ENCODE measurements around the gene ASB2.

ASB2 gene

DNA sequence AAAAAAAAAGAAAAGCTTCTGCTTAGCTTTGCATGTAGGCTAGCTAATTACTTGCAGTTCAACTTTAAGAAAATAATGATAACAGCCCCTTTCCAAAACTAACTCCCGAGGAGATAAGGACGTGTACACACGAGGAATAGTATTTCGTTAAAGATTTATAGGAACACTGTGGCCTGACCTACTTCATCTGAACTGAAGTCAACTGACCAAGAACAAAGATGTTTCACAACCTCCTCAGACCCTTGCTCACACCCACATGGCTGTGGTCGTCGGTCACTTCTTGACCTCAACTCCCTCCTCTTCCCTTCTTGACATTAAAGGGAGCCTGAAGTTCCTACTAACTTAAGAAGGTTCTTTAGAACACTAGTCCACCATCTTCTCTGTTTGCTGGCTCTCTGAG, 74.6 kb downstream of the ASB2 start:
- no peak for DNase-seq

DNA sequence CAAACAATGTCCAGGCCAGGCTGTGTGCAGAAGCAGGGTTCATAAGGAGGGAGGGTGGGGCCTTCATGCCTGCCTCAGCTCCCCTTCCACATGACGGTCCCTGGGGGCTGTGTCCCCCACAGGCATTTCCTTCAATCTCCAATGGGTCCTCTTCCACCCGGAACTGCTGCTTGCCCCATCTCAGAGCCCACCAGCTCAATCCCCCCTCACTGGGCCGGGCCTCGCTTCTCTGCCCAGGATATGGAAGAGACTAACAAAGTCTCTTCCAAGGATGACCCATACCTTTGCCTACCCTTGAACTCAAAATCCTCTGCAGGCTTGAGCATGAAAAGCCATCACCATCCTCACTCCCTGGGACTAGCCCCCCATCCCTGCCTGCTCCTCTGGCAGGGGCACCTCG, 77.6 kb downstream of the ASB2 start:
- DNase-seq, result no peak

DNA sequence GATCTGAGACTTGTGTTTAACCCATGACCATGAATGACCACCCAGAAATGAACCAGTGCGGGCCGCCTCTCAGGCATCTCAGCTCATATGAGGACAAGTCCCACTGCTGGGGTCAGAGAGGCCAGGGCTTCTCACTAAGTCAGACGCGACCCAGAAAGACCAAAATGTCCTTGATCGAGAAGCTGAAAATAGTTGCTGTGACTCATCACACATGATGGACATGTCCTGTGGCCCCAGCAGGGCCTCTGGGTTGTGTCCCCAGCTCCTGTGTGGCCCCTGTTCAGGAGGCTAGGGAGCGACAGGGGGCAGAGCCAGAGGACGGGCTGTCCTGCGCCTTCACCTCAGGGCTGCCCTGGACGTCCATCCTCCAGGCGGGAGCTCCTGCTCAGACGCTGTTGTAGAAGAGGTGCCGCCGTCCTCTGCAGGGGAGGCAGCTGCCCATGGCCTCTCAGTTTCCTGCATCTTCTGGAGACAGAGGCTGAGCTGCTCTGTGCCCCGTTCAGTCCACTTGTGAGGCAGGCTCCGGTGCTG, 78.2 kb downstream of the ASB2 start:
- no peak for DNase-seq

DNA sequence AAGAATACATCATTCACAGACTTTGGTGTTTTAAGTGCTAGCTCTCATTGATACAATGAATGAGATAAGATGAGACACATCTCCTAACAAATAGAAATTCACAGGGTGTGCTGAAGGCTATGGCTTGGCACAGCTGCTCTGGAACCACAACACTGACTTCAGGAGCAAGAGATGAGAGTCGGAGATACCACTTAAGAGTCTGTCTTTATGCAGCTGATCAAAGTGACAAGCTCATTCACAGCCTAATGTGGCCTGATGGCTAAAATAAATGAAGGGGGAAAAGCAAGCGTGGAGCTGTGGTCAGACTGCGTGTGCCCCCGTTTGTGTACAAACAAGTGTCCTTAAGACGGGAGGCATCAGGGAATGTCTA, 78.9 kb downstream of the ASB2 start:
- DNase-seq, result no peak

DNA sequence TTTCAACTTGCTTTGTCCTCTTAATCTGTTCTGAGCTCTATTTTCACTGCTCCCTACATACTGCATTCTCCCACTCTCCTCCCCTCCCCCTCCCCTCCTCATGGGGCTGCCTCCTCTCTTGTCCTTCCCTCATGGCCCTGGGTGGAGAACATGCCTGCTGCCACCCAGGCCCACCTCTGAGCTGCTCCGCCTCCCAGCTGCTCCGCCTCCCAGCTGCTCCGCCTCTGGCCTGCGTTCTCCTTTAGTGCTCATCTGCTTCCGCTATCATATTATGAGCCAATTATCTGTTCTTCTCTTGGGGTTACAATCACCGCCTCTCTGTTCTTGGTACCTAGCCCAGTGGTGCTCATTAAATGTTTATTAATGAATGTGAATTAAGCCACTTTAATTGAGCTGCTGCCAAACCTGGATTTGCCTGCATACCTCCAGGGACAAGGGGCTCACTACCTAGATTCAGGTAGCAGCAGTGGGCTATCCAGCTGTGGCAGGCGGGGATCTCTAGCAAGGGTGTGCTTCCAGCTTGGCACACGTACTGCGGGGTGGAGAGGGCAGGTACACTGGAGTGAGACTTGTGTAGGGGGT, 81.3 kb downstream of the ASB2 start:
- DNase-seq, result no peak

DNA sequence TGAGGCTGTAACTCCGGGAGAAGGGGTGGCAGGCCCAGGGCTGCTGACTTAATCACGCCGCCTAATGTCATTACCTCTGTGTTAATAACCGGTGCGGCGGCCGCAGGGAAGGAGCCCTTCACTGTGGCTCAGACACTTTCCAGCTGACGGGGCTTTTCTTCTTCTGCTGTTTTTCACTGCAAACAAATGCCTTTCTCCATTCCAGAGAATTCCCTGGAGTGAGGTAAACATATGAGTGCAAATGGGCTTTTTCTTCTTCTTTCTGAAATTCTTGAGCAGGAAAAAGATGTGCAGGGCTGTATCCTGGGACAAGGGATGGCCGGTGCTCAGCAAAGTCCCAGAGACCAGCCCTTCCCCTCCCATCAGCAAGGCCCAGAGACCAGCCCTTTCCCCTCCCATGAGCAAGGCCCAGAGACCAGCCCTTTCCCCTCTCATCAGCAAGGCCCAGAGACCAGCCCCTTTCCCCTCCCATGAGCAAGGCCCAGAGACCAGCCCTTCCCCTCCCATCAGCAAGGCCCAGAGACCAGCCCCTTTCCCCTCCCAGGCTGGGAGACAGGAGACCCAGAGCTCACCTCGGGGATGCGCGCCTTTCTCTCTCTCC, 82.6 kb downstream of the ASB2 start:
- no peak for DNase-seq

DNA sequence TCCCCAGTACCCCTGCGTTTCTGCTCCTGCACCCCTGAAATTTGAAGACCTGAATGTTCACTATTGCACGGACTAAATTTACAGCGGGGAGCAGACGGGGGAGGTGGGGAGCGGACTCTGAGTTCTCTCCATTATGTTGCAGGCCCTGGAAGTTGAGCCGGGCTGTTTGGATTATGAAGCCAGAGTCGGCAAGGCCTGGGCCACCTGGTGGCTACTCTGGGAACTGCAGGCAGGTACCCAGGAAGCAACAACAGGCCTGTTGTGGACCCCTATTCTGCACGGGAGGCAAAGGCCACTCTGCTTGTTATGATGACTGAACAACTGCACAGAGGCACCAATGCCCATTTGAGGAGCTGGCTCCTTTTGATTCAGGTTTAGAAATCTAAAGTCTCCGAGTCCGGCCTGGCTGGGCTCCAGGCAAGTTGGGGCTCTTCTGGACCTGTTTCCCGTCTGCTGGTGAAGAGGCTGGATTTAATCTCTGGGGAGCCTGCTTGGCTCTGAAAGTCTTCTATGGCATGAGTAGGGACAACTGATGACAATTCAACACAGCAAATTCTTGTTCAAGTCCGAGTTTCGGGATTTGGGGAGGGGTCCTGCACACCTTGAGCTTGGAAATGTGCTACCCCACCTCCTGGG, 83.3 kb downstream of the ASB2 start:
- DNase-seq, result peak; percentile 56

DNA sequence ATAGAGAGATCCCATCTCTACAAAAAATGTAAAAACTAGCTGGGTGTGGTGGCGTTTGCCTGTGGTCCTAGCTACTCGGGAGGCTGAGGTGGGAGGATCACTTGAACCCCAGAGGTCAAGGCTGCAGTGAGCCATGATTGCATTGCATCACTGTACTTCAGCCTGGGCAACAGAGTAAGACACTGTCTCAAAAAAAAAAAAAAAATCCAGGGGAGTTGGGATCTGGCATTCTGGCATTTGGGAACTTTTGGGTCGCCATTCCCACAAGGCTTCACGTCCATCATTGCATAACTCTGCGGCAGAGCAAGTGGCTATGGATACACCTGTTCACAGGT, 83.9 kb downstream of the ASB2 start:
- DNase-seq, result no peak

DNA sequence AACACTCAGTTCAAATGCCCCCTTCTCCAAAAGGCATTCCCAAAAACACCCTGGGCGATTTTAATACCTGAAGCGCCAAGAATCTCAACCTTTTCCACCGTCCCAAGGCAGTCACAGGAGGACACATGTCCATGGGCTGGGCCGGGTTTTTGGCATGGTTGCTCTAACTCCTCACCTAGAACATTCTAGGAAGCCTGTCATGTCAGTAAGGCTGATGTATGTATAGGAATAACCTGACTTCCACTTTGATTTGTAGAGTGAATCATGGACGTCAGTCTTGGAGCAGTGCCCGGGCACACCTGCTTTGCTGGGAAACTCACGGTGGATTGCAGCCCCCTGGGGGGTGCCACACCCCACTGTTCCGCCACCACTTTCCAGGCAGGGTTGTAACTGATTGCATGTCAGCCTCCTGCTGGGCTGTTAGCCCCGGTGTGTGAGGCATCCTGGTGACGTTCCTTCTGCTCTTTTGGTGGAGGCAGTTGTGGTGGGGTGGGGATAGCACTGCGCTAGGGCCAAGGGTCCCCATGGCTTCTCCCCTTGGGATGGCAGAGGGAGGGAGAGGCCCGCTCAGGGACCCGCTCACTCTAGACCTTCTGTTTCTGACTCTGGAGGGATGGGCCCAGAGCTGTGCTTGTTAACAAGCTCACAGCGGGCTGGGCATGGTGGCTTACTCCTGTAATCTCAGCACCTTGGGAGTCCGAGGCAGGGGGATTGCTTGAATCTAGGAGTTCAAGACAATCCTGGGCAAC, 84.4 kb downstream of the ASB2 start:
- DNase-seq, result no peak

DNA sequence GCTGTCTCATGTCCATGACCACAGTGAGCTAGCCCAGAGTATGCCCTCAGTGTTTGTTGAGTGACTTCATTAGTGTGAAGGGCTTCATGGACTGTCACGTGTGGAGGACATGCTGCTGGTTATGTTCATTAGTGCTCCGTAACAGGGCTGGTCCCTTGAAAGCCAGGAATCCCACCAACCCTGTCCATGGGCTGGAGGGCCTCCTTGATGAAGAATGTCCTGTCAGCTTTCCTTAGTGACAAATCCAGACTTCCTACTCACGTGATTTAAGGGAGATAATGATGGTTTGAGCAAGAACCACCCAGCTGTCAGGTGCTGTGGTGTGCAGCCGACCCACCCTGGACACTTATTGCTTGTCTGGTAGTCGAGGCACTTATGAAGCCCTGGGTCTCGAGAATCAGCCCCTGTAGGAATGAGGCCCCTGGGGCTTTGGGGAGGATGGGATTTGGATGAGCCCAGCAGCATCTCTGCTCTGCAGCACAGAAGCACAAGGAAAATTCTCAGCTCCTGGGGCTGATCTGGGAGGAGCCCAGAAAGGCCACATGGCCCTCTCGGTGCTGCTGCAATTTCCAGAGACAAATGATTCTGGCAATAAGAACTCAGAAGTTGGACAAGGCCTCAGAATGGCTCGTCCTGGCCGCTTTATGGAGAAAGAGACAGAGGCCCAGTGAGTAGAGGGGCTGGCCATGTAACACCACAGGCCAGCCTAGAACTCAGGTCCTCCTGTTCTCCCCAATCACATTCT, 86.5 kb downstream of the ASB2 start:
- DNase-seq, result no peak

DNA sequence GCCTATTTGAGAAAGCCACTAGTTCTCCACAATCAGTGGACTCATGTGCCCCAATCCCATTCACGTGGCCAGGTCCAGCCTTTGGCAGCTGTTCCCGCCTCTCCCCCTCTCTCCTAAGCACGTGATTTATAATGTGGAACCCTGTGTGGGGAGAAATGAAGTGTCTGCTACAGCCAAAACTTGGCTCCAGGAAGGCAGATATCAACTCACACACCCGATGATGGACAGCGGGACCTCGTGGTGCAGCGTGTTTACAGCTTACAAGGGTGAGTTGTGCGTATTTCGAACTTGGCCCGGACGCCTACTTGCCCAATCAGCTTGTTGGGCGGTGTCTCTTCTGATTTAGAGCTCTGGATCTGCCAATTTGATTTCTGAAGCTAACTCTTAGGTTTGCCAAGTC, 87.4 kb downstream of the ASB2 start:
- DNase-seq, result no peak

DNA sequence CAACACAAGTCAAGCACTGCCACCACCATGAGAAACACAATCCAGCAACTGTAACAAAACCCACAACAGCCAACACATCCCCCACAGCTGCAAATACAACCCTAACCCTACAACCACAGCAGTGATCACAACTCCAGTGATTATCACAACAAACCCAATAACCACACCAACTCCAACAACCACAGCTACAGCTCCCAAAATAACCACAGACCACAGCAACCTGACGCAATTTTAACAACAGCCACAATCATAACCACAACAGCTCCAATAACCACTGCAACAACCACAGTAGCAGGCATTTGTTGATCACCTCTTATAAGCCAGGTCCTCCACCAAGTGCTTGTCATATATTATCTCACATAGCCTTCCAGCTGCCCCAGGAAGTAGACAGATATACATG, 91.4 kb downstream of the ASB2 start:
- peak; percentile 5 for DNase-seq

Data from CD4-positive, alpha-beta T cell treated with Interleukin-17A for 1 hour (primary cell).